Measurements from ENCODE around the gene PTPRM.

The PTPRM gene

DNA sequence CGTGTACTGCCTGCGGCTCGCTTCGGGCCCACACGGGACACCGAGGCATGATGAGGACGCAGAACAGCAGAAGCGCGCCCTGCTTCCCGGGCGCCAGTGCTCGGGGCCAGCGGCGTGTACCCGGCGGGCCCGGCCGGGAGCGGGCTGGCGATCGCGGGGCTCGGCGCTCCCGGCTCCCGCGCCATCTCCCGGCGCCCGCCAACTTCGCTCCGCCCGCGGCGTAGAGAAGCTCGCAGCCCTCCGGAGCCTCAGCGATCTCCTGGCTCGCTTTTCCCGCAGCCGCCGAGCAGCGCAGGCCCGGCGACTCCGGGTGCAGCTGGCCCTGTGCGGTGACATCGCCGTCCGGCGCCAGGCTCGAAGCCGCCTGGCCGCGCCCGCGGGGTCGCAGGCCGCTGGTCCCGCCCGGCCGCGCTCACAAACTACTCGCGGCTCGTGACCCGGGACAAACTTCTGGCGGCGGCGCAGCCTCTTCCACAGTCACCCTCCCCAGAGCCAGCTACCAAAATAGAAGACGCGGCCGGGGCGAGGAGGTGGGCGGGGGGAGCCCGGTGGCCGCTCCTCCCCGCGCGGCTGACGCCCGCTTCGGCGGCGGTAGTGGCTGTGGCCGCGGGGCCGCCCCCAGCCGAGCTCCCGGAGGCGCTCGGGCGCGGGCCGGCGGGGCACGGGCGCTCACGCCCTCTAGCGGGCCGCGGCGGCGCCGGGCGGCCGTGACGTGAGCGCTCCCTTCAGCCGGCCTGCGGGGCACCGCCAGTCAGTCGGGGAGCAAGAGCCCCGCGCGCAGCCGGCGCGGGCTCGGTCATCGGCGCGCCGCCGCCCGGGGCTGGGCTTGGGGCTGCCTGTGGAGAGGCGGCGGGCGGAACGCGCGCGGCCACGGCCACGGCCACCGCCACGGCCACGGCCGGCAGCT is at the start of gene PTPRM:
TSS of gene PTPRM (plus strand) at position 750 of the 907 bp plus-strand sequence. CDS start 503 bp downstream, outside the sequence.
- no peak for DNase-seq

DNA sequence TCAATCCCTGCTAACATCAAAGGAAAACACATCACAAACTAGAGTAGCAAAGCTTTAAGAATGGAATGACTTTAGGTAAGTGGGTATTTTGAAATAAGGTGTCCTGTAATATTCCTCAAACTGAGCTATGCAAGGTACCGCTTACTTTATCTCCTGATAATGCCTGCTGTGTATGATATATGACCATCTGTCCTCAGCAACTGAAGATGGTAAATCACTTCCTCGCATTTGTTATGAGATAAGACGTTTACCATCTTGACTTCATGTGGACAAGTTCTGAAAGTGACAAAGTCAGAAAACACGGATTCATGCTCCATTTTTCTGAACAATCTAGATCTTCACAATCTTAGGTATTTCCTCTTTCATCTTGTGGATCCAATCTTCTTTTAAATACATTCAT is 49.3 kb upstream of the PTPRM start:
- no peak for DNase-seq

DNA sequence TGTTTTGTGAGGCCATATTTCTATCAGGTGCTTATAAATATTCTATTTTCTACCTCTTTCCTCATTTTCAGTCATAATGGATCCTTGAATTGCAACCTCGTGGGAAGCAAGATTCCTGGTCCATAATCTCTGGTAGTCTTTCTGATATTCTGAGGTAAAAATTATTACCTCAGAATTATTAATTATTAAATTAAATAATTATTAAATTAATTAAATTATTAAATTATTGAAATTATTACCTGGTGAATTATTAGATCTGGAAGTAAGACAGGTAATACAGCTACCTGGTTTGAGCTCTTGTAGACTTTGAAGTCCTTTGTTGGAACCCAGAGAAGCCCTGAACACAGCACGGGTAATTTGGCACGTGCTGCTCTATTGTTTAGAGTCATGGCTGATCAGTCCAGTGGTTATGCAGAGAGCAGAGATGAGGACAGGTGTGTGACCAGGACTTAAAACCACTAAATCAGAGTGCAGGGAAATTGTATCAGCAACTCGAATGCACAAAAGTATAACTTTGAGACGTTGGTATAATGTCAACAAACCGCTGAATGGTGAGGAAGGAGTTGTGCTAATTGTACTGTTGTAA is 46.8 kb upstream of the PTPRM start:
- no peak for DNase-seq

DNA sequence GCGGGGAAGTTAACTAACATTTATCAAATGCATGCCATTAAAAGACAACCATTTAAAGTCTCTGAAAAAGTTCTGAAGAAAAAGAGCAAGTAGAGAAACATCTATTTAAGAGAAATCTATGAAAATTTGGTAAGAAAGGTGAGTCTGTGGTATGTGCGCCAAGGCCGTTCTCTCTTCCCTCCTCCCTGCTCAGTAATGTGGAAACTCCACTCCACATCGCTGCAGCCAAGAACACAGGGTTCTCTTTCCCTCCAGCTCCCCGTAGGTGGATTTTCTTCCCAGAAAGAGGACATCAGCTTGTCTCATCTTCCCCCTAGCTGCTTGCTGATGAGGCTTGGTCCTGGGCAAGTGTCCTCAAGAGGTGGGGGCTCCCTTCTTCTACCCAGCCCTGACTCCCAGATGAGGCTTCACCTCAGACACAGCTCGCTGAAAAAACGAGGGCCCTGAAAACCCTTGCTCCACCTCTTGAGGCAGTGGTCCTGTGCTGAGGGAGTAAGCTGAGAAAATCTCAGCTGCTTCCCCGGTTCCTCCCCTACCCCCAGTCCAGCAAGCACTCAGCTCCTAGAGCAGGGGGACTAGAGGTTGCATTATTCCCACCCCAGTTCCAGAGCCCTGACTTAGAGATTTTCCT is 45.8 kb upstream of the PTPRM start:
- DNase-seq, result no peak

DNA sequence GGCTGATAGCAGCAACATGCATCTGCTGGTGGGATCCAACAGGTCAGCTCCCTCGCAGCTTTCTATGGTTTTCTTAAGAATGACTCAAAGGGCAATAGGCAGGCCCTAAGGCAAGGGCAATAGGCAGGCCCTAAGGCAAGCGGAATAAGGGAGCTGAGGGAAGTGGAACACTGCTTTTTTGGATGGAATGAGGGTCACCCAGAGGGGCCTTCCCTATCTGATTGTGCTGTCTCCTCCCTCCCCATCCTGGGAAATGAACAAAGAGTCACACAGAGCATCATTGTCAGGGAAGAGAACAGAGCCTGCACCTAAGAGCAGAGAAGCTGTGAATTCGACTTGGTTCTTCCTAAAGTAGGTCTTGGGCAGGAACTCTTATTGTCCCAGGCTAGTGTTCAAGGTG is 43.3 kb upstream of the PTPRM start:
- no peak for DNase-seq

DNA sequence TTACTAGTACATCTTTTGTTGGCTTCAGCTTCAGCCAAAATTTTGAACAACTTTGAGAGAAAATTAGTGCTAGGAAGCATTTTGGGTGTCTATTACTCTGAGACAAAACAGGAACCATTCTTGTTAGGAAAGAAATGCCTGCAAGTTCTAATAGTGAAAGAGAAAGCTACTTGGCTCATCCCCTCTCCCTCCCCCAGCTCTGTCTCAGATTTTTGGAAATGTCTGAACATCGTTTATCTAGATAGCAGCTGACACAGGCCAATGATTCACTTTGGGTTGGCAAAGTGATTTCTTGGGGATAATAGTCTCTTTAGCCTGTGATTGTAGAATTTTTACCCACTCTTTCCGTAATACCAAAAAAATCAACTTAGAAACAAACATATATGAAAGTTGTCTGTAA is 42.3 kb upstream of the PTPRM start:
- DNase-seq, result no peak

DNA sequence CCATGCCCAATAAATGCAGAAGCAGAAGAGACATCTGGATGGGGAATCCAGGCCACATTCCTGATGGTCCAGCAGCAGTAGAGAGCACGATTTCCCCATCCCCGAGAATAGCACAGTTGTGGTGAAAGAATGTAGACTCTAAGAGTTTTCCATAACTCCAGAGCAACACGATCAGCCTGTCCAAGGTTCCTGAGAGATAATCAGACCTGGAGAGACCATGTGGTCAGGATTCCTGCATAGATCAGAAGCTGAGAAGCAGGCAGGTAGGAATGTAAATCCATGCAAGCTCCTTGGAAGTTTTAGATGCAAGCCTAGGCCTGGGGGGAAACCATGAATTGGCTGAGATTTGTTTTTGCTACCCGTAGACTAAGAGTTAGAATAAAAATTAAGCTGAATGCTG is 34.2 kb upstream of the PTPRM start:
- DNase-seq, result no peak

DNA sequence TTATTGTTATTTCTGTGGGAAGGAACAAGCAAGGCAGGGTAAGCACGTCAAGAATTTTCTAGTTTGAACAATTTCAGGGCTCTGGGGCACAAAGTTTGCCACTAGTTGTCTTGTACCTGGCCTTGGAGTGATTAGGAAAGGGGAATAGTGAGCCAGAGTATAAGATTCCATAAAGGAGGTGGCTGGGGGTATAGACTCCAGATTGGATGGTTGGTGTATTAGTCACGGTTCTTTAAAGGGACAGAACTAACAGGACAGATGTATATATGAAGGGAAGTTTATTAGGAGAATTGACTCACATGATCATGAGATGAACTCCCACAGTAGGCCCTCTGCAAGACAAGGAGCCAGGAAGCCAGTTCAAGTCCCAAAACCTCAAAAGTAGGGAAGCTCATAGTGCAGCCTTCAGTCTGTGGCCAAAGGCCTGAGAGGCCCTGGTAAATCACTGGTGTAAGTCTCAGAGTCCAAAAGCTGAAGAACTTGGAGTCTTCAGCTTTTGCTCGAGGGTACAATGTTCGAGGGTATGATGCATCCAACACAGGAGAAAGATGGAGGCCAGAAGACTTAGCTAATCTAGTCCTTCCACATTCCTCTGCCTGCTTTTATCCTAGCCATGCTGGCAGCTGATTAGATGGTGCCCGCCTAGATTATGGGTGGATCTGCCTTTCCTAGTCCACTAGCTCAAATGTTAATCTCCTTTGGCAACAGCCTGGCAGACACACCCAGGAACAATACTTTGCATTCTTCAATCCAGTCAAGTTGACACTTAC is 31.5 kb upstream of the PTPRM start:
- no peak for DNase-seq

DNA sequence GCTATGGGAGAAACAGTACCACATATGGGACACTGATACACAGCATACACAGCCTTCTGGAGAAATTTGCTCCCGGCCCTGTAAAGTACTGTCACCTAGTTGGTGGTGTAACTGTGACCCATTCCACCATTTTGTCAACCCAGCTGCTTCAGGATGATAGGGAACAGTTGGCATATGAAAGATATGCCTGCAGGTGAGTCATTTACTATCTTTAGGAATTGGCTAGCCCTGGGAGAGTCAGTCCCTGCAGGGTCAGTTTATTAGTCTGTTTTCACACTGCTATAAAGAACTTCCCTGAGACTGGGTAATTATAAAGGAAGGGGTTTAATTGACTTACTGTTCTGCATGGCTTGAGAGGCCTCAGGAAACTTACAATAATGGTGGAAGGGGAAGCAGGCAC is 30.0 kb upstream of the PTPRM start:
- DNase-seq, result no peak

DNA sequence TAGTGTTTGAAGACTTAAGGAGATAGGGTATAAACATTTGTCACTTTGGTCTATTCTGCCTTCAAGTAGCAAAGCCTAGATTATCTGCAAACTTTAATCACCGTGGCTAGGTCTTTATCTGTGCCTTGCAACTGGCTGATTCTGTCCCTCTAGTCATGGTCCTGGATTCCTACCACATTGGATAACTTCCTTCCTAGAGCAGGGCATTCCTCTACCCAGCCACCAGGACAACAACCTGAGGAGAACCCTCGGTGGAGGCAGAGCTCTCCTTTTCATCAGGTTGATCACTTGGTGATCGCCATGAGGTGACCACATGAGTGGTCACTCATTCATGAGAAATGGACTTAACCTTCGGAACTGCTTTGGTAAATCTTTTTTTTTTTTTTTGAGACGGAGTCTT is 25.3 kb upstream of the PTPRM start:
- no peak for DNase-seq

DNA sequence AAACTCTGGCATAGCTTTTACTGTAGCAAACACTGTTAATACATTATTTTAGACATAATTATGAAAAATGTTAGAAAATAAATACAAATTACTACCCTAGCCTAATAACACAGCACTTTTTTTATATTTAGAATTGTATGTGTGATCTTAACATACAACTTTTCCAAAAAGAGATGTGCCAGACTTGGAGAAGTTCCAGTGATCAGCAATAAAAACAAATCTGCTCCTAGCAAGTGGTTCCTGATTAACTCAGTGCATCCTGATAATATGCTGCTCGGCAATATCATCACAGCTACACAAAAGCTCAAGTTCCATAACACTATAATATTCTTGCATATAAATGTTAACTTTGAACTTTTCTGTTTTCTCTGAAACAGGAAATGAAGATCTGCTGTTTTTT is 22.4 kb upstream of the PTPRM start:
- DNase-seq, result no peak

DNA sequence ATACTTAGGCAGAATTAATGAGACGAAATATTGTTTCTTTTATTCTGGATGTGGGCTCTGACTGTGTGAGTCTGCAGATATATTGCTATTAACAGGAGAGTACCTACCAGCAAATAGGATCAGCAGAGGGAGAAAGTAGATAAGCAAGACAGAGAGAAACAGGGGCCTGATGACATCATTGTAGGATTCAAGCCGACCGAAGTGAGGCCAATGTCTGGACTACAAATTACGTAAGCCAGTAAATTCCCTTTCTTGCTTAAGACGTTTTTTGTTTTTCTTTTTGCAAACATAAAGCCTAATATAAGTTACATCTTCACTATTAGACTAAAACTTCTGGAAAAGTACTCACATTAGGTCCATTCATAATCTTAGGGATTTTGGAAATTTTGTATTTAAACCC is 21.4 kb upstream of the PTPRM start:
- DNase-seq, result no peak

DNA sequence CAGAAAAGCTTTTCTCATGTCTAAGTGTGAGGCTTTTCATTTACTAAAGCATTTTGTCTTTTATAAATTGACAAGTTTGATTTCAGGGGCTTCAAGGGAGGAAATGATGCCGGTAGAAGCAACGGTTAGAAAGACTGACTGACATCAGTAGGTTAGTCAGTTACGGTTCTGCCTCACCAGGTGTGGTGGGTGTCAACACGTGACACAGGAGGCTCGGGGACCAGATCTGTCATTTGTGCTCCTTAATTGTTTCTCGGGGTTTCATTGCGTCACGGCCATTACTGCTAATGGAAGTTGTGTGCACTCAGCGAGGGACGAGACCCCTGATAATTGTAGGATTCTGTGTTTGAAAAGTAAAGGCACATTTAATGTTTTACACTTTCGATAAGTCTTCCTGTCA is 18.9 kb upstream of the PTPRM start:
- DNase-seq, result no peak

DNA sequence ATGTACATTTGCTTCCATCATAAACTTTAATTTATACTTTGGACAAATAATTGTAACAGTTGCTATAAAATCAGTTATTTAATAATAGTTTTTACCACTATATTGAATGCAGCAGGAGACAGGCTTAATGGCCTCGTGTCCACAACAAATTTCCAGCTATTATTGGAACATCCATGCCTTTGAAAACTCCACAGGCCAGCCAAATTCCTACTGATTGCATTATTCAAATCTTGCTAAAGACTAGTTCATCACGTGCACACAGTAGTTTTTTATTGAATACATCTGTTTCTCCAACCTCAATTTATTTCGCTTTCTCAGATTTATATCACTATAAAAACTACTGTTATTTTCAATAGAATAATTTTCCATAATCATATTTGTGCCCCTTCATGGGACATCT is 18.4 kb upstream of the PTPRM start:
- no peak for DNase-seq

DNA sequence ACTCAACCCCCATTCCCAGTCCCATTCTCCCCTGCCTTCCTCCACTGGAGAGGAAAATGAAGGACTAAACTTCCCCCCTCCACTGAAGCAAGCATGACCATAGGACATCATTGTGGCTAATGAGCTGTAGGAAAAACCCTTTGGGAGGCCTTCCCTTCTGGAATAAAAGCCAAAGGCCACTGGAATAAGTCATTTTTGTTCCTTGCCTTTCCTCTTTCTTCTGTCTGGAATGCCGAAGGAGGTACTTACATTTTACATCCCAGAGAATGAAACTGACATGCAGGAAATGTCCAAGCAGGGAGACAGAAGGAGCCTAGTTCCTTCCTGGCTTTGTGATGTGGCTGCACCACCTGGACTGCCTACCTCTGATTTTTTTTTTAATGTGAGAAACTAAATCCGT is 9.1 kb upstream of the PTPRM start:
- DNase-seq, result no peak

DNA sequence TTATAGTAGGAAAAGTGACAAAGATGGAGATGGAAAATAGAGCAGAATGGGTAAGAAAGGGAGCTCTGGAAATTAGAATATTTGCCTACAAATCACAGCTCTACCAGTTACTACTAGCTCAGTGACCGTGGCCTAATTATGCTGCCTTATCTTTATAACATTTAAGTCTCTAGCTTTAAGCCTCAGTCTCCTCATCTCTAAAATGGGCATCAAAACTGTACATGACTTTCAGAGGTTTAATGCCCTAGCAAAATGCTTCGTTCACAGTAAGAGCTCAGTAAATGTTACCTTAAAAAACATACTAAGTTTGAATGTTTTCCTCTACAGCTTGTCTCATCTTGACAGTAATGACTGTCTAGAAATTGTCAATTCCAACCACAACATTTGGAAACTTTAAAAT is 8.3 kb upstream of the PTPRM start:
- DNase-seq, result no peak

DNA sequence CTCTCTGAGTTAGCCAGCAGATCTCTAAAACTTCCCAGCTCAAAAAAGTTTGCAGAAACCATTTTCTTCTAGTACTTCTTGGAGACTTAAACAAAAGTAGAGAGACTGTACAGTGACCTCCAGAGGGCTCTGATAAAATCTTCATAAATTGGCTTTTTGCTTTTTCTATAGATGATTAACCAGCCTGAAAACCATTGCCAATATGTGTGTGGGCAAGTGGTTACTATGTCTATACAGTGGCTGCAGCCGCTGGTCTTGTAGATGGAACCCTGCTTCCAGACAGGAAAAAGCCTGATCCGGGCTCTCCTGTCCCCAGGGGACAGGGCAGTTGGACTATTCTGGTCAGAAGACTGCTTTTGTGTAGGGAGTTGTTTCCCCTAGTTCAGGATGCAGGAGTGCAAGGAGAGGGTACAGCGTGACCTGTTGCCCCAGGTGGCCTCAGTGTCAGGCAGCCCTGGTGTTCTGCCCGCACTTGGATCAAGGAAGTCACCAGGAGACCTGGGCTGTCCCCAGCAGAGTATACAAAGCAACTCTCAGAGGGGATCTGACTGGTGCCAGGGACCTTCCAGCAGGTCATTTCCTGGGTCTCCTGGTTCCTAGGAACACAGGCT is 7.3 kb upstream of the PTPRM start:
- DNase-seq, result no peak

DNA sequence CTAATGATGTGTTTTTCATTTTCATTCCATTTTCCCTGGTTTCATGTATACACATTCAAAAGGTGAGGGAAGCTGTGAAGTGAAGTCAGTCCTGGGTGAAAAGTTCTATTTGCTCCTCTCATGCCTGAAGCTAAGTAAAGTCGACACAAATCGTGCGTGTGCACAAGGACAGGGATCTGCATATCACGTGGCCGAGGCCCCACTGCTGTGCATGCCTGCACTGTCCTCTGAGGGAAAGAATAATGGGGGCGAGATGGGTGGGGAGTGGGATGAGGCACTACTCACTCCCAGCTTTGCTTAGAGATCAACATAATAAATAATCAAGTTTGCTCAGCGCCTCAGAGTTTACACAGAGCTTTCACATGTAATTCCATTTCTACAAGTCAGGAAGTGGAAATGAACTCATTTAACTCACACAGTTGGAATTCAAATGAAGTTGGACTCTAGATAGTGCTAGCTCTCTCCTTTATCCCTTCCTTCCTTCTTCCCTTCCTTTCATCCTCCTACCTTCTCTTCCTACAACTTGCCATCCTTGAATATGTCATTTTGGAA is 5.1 kb upstream of the PTPRM start:
- no peak for DNase-seq

DNA sequence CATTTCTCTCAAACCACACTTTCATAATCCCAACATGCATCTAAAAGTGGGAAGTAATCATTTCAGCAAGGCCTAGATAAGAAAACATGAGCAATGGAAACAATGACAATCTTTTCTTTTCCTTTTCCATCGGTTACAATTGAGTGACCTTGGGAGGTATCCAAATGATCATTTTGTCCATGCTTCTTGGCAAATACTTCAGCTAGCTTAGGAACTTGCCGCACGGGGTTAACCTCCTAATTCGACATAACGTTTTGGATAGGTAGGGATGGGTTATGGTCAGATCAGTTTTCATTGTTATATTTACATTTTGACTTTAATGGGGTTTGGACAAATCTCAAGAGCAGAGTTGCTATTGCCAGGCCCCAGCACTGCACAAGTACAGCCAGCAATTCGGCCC is 4.6 kb upstream of the PTPRM start:
- DNase-seq, result no peak

DNA sequence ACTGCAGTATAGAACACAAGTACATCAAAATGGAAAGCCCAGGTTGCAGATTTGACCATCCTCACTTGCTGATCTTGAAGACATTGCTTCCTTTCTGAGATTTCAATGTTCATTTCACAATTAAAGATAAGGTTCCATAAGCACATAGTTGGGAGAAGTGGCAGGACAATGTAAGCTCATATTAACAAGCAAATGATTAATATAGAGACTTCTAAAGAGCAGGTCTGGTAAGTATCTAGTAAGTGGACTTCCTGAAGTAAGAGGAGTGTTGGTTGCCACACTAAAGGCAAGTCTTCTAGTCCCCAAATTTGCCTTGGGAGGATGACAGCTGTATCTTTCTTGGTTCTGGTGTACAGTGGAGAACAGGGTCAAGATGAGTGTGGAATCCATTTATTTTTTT is 1.4 kb upstream of the PTPRM start:
- no peak for DNase-seq

DNA sequence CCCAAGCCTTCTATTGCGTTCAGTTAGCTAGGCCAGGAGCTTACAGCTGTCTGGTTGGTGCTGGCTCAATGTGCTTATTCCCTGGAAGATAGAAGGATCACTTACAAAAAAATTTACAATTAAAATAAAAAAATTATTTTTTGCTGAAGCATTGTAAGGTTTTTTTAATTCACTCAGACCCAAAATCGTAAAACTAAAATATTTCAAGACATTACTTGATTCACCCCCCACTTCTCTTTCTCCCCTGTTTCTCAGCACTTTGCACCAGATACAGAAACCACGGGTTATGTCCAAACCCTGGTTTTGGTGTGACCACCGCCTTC is 911 bp upstream of the PTPRM start:
- DNase-seq, result no peak

DNA sequence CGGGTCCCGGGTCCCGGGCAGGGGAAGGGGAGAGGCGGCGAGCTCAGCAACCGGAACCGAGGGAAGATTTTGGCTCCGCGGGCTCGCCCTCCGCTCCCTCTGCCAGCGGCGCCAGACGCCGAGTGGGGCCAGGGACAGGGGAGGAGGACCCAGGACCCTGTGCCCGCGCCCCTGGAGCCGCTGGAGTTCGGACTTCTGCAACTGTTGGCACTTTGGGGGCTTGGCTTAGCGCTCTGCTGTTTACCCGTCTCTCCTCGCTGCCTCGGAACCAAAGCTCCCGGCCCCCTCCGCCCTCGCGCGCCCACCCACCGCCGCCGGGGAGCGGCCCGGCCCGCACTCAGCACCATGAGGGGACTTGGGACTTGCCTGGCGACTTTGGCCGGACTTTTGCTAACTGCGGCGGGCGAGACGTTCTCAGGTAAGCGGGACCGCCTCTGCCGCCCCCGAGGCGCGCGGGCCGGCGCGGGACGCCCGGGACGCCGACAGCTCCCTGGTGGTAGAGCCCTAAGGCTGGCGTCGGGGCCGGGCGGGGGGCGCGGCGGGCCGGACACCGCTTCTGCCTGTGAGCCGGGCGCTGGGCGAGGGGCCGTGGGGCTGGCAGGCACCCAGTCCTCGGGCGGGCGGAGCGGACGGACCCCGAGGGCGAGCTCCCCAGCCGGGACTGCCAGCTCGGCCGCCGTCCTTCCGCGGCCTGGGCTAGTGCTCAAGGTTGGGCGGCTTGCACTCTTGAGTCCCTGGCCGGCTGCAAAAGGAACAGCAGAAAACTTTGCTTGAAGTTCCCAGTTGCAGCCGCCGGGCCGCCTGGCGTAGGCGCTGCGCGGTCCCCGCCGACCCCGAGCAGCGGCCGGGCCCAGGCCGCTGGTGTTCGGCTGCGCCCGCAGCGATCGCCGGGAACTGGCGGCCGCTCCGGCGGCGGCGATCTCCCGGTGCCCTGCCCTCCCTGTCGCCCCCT is 634 bp downstream of the PTPRM start:
- DNase-seq, result no peak

Measured in SIG-M5 (cell line).